PC-9 (cell line): ENCODE data around the gene TOB2.

Experiments
- EZH2 ChIP-seq: fragments of 200-600 bp; sonication (generic); IDR thresholded peaks from 2 replicates; pipeline ENCODE4 v1.8.0; 2017; ENCODE audit warnings: antibody characterized with exemption, low read depth
- TF ChIP-seq, protein P1 (sequence below): fragments of 200-600 bp; sonication (generic); conservative IDR thresholded peaks from 2 replicates; pipeline ENCODE4 v1.6.1; 2017; ENCODE audit warnings: mixed run types, antibody characterized with exemption, mild to moderate bottlenecking, moderate library complexity

DNA sequence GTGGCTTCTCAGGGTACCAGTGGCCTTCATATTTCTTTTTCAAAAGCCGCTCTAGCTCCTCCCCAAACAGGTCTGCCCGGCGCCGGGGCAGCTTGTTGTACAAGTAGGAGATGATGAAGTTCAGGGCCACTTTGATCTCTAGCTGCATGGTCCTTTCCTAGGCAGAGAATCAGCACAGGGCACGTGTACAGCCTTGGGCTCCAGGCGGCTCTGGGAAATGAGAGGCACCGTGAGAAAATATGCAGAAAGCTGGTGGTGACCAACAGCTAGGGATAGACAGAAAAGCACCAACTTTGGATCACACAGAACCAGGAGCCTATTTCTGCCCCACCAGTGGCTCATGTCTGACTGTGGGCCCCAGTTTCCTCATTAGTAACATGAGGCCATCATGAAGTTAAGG is 9.4 kb downstream of the TOB2 start:
- TF ChIP-seq, protein P1, sequence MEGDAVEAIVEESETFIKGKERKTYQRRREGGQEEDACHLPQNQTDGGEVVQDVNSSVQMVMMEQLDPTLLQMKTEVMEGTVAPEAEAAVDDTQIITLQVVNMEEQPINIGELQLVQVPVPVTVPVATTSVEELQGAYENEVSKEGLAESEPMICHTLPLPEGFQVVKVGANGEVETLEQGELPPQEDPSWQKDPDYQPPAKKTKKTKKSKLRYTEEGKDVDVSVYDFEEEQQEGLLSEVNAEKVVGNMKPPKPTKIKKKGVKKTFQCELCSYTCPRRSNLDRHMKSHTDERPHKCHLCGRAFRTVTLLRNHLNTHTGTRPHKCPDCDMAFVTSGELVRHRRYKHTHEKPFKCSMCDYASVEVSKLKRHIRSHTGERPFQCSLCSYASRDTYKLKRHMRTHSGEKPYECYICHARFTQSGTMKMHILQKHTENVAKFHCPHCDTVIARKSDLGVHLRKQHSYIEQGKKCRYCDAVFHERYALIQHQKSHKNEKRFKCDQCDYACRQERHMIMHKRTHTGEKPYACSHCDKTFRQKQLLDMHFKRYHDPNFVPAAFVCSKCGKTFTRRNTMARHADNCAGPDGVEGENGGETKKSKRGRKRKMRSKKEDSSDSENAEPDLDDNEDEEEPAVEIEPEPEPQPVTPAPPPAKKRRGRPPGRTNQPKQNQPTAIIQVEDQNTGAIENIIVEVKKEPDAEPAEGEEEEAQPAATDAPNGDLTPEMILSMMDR: no peak
- no peak for TF ChIP-seq EZH2
